NCI-H2227 (cell line): Measurements from ENCODE around the gene PRSS23.

Experiments
- DNase-seq: peaks from one replicate; lab custom pipeline; 2025; ENCODE audit not compliant: unreplicated experiment; lab: John Stamatoyannopoulos, UW

The PRSS23 gene

GRCh38 chr11:86790195-86790725 is 10.1 kb upstream of the PRSS23 start:
- DNase-seq: no peak

- DNase-seq: no peak
Observed at GRCh38 chr11:86790867-86791849, 9.2 kb upstream of the PRSS23 start.

GRCh38 chr11:86792150-86792549 is 8.2 kb upstream of the PRSS23 start:
- no peak for DNase-seq

DNA sequence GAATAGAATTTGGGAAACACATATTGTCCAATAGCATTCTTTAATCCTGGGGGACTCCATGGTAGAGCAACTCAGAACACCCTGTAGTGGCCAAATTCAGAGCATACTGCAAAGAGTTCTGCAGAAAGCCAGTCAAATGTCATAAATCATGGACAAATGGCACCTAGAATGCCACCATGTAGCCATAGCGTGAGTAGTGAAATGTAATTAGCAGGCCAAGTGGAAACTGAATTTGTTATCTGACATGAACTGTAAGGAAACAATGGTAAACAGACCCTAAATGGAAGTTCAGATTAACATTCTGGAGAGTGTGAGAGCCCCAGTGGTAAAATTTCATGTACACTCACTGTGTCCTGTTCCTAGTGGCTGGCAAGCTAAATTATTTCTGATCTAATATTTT is 7.0 kb upstream of the PRSS23 start:
- no peak for DNase-seq

- DNase-seq: no peak
Observed at GRCh38 chr11:86795511-86795910, 4.8 kb upstream of the PRSS23 start.

DNA sequence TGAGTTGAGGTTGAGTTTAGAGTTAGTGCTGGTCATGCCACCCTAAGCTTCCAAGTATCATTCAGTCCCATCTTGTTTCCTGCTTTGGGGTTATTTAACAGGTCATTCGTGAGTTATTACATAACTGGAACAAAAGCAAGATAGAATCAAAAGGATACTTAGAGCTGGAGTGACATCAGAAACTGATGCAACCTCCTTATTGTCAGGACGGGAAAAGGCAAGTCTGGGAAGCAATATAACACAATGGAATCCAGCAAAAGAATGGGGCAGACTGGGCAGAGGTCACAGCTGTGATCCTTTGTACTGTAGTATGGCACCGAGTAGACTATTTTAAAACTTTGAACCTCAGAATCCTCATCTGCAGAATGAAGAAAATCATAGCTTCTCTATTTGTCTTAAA is 4.4 kb upstream of the PRSS23 start:
- no peak for DNase-seq

DNA sequence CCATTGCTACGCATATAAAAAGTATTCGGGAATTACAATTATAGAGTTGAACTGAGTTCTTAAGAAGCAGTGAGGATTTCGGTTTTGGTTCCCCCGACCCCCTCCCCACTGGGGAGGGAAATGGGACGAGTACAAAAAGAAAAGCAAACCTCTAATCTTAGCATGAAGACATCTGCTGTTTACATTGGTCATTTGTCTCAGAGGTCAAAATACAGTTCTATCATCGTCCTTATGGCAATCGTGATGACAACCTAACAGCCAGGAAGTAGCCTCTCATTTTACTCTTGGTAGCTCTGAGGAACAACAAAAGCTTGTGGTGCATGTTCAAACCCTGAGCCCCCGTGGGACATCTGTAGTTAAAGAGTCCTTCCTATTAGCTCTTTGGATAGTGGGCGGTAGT is 3.2 kb upstream of the PRSS23 start:
- DNase-seq: no peak

GRCh38 chr11:86798988-86799387 is 1.4 kb upstream of the PRSS23 start:
- no peak for DNase-seq

GRCh38 chr11:86799680-86800075 is 664 bp upstream of the PRSS23 start:
- DNase-seq: no peak

- DNase-seq: no peak
Observed at GRCh38 chr11:86800960-86801272, 574 bp downstream of the PRSS23 start.

- DNase-seq: no peak
Observed at GRCh38 chr11:86801364-86801763, 1.0 kb downstream of the PRSS23 start.

- no peak for DNase-seq
Observed at GRCh38 chr11:86802146-86802545, 1.8 kb downstream of the PRSS23 start.

GRCh38 chr11:86802601-86803051 is 2.3 kb downstream of the PRSS23 start:
- peak; percentile 43 for DNase-seq

GRCh38 chr11:86803136-86804045 is 3.0 kb downstream of the PRSS23 start:
- no peak for DNase-seq

DNA sequence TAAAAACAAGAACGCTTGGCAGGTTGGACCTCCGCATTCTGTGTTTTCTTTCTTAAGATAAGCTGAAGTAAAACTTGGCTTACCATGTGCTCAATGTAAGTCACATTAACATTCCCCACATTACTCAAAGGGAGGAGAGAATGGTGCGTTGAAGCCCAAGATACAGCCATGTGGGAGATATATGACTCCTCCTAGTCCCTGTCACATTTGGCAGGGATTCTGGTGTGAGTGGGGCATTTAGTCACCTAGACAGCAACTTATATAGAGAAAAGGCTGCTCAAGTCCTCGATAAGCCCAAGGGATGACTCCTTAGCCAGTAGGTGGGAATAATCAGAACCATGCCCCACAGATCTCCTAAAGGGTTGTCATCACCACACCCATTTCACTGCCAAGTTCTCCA is 4.6 kb downstream of the PRSS23 start:
- no peak for DNase-seq

GRCh38 chr11:86805873-86806310 is 5.5 kb downstream of the PRSS23 start:
- no peak for DNase-seq

DNA sequence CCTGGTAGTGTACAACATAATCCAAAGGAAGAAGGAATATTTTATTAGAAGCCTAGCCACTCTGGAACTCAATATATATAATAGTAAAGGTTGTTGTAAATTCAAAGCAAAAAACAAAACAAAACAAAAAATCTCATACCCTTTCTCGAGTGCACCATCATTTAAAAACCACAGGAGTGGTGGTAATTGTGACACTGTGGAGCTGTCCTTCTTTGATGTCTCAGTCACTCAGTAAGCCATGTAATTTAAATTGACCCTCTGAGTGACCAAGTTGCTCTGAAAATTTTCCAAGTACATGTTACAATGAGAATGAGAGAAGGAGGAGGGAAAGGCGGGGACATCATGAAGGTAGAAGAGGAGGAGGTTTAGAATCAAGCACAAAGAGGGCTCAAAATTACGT is 6.6 kb downstream of the PRSS23 start:
- peak; percentile 59 for DNase-seq

DNA sequence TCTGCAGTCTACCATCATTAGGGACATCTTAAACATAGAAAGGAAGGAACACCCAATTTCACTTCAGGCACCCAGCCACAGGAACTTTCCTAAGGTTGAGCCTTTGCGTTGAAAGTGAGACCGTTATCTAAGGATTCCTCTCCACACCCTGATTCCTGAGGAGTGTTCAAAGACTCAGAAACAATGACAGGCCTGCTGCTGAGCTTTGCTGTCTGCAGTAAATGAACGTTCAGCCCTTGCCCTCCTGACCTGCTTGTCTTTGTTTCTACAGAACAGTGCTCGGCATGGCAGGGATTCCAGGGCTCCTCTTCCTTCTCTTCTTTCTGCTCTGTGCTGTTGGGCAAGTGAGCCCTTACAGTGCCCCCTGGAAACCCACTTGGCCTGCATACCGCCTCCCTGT is 7.0 kb downstream of the PRSS23 start:
- DNase-seq: peak; percentile 38

- no peak for DNase-seq
Observed at GRCh38 chr11:86809561-86809960, 9.2 kb downstream of the PRSS23 start.

- DNase-seq: no peak
Observed at GRCh38 chr11:86810288-86810687, 9.9 kb downstream of the PRSS23 start.

DNA sequence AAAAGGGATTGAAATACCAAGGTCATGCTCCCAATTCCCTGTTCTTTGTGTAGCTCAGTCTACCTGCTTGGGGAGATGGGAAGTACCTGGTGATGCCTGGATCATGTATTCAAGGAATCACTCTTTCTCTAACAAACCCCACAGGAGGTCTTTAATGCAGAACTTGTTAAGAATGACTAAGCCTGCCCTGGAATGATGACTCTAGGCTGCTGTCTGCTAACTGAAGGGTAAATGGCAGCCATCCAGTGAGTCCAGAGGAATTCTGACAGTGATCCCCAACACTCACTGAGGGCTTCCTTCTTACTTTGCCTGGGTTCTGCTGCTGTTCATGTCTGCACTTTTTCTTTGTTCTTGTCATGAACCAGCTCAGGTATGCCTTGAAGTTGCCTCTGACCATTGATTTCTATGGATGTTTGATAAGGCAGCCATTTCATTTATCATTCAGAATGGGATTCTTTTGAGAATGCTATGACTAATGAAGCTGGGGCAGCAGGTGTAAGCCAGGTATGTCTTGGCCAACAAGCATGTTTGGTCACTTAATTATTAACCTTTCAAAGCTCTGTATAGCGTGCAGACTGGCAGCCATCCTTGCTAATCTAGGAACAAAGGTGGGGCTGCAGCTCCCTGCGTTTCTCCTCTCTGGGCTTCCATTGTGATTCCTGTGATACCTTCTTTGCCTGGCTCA is 11.4 kb downstream of the PRSS23 start:
- no peak for DNase-seq
